ENCODE results near the gene HIF1A. TPM values are rescaled to one million over a fixed set of nuclear protein-coding genes. Genes with fewer than 3 reads are reported as not detected.

The HIF1A gene
- total RNA-seq, 1 donor from 2014 or later, result 326 TPM

- no peak for TF ChIP-seq CTCF (IDR thresholded peaks at IDR 0.05)
- Mint-ChIP-seq H3K36me3 (ENCODE audit: unreplicated experiment) (no peaks in the 10 kb centered on the region), H3K4me3 (ENCODE audit: unreplicated experiment) (peak overlapping the region; percentile 36), H3K27me3 (ENCODE audit: unreplicated experiment) (no peaks in the 10 kb centered on the region), H3K4me1 (ENCODE audit: unreplicated experiment) (peaks cover 44% of the 10 kb centered on the region), H3K9me3 (ENCODE audit: unreplicated experiment) (no peaks in the 10 kb centered on the region), H3K27ac (ENCODE audit: unreplicated experiment) (peak overlapping the region; percentile 89)
- no peak for DNase-seq (ENCODE audit: extremely low spot score, unreplicated experiment)
Measured at GRCh38 chr14:61662437-61663311, 32.6 kb upstream of the HIF1A start.

- no peak overlapping the region for H3K4me3 Mint-ChIP-seq (ENCODE audit: unreplicated experiment)
- H3K36me3 Mint-ChIP-seq (ENCODE audit: unreplicated experiment), result no peaks in the 10 kb centered on the region
- DNase-seq (ENCODE audit: extremely low spot score, unreplicated experiment), result no peak
- peak overlapping the region; percentile 89 for H3K27ac Mint-ChIP-seq (ENCODE audit: unreplicated experiment)
- H3K9me3 Mint-ChIP-seq (ENCODE audit: unreplicated experiment), result no peaks in the 10 kb centered on the region
- peaks cover 44% of the 10 kb centered on the region for H3K4me1 Mint-ChIP-seq (ENCODE audit: unreplicated experiment)
- TF ChIP-seq CTCF (IDR thresholded peaks at IDR 0.05), result no peak
- no peaks in the 10 kb centered on the region for H3K27me3 Mint-ChIP-seq (ENCODE audit: unreplicated experiment)
Measured at GRCh38 chr14:61663312-61663979, 31.9 kb upstream of the HIF1A start.

- no peak overlapping the region for H3K27ac Mint-ChIP-seq (ENCODE audit: unreplicated experiment)
Measured at GRCh38 chr14:61668282-61668681, 27.0 kb upstream of the HIF1A start.

GRCh38 chr14:61670576-61670975 is 24.7 kb upstream of the HIF1A start:
- Mint-ChIP-seq H3K9me3 (ENCODE audit: unreplicated experiment) (no peaks in the 10 kb centered on the region), H3K4me3 (ENCODE audit: unreplicated experiment) (no peak overlapping the region), H3K27me3 (ENCODE audit: unreplicated experiment) (no peaks in the 10 kb centered on the region), H3K27ac (ENCODE audit: unreplicated experiment) (no peak overlapping the region), H3K36me3 (ENCODE audit: unreplicated experiment) (no peaks in the 10 kb centered on the region), H3K4me1 (ENCODE audit: unreplicated experiment) (peaks cover 10% of the 10 kb centered on the region)
- no peak for DNase-seq (ENCODE audit: extremely low spot score, unreplicated experiment)
- no peak for TF ChIP-seq CTCF (IDR thresholded peaks at IDR 0.05)

More at GRCh38 chr14:61668282-61668681, 27.0 kb upstream of the HIF1A start:
- H3K36me3 Mint-ChIP-seq (ENCODE audit: unreplicated experiment), result no peaks in the 10 kb centered on the region
- no peak overlapping the region for H3K4me3 Mint-ChIP-seq (ENCODE audit: unreplicated experiment)
- no peaks in the 10 kb centered on the region for H3K9me3 Mint-ChIP-seq (ENCODE audit: unreplicated experiment)
- H3K27me3 Mint-ChIP-seq (ENCODE audit: unreplicated experiment), result no peaks in the 10 kb centered on the region
- peaks cover 11% of the 10 kb centered on the region for H3K4me1 Mint-ChIP-seq (ENCODE audit: unreplicated experiment)
- no peak for TF ChIP-seq CTCF (IDR thresholded peaks at IDR 0.05)
- DNase-seq (ENCODE audit: extremely low spot score, unreplicated experiment), result no peak

GRCh38 chr14:61671082-61671481 is 24.2 kb upstream of the HIF1A start:
- Mint-ChIP-seq H3K4me1 (ENCODE audit: unreplicated experiment) (peaks cover 10% of the 10 kb centered on the region), H3K4me3 (ENCODE audit: unreplicated experiment) (no peak overlapping the region)
- no peak for TF ChIP-seq CTCF (IDR thresholded peaks at IDR 0.05)

More at GRCh38 chr14:61671082-61671481, 24.2 kb upstream of the HIF1A start:
- Mint-ChIP-seq H3K27ac (ENCODE audit: unreplicated experiment) (no peak overlapping the region), H3K9me3 (ENCODE audit: unreplicated experiment) (no peaks in the 10 kb centered on the region), H3K36me3 (ENCODE audit: unreplicated experiment) (no peaks in the 10 kb centered on the region), H3K27me3 (ENCODE audit: unreplicated experiment) (no peaks in the 10 kb centered on the region)
- no peak for DNase-seq (ENCODE audit: extremely low spot score, unreplicated experiment)
